PC-3 (cell line): ENCODE results near the gene TIMP1.

ENCODE experiments used
- CTCF ChIP-seq: fragments of 300-600 bp; sonication (generic); conservative IDR thresholded peaks from 2 replicates; pipeline ENCODE4 v1.5.1; 2017; ENCODE audit warnings: antibody characterized with exemption, low read depth, mild to moderate bottlenecking, low read length
- EZH2 ChIP-seq: fragments of 300-600 bp; sonication (generic); IDR thresholded peaks from one replicate; pipeline ENCODE4 v1.6.1; 2017; ENCODE audit warnings: antibody characterized with exemption, mild to moderate bottlenecking, low read length; ENCODE audit not compliant: unreplicated experiment
- EZH2phosphoT487 ChIP-seq: fragments of 300-600 bp; sonication (generic); IDR thresholded peaks from 2 replicates; pipeline ENCODE4 v1.6.1; 2018; ENCODE audit warnings: mild to moderate bottlenecking, antibody characterized with exemption, low read length, borderline replicate concordance

DNA sequence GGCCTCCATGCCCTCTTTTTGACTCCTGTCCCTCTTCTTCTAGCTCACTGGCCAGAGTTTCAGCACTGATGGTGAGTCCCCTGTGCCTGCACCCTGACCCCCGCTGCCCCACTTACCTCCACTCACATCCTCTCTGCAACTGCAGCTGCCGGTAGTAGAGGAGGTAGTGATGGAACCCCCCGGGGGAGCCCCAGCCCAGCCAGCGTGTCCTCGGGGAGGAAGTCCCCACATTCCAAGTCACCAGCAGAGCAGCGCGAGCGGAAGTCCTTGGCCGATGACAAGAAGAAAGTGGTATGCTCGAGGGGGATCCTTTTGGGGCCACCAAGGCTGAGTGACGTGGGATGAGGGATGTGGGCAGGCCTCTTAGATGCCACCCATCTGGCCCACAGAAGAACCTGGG, 15.4 kb upstream of the TIMP1 start:
- no peak for TF ChIP-seq CTCF
- no peak for TF ChIP-seq EZH2
- TF ChIP-seq EZH2phosphoT487, result no peak
